Aortic smooth muscle cell (primary cell): ENCODE measurements around the gene ZNF189. TPM values are rescaled to one million over a fixed set of nuclear protein-coding genes. Genes with fewer than 3 reads are reported as not detected.

Source experiments
- total RNA-seq: library from RNA; depleted of rRNA; stranded (reverse); fragments of >200 nt; gene quantifications from 2 replicates; pipeline ENCODE4 v1.2.3, GENCODE V29; 2014

Gene ZNF189
- 16.9 and 18.2 TPM in 2 replicates for total RNA-seq

GRCh38 chr9:101398068-101398929, at the start of gene ZNF189, which contains the start of gene MRPL50:
TSS of gene ZNF189 (plus strand) at chr9:101398851. CDS start at chr9:101399157, 306 bp downstream.
TSS of gene MRPL50 (minus strand) at chr9:101398618. CDS start at chr9:101398592, 26 bp downstream.

DNA sequence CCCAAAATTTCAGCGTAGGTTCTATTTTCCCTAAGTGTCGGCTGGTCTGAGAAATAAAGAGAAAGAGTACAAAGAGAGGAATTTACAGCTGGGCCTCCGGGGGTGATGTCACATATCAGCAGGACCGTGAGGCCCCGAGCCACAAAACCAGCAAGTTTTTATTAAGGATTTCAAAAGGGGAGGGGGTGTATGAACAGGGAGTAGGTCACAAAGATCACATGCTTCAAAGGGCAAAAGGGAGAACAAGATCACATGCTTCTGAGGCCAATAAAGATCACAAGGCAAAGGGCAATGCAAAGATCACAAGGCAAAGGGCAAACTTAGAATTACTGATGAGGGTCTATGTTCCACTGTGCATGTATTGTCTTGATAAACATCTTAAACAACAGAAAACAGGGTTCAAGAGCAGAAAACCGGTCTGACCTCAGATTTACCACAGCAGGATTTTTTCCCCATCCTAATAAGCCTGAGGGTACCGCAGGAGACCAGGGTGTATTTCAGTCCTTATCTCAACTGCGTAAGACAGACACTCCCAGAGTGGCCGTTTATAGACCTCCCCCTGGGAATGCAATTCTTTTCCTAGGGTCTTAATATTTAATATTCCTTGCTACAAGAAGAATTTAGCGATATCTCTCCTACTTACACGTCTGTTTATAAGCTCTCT, 13.6 kb upstream of the ZNF189 start, which contains the start of gene BAAT:
Gene BAAT, minus strand, starts transcription at position 134 of the 664 bp plus-strand sequence. CDS start 13,602 bp downstream, outside the sequence.

DNA sequence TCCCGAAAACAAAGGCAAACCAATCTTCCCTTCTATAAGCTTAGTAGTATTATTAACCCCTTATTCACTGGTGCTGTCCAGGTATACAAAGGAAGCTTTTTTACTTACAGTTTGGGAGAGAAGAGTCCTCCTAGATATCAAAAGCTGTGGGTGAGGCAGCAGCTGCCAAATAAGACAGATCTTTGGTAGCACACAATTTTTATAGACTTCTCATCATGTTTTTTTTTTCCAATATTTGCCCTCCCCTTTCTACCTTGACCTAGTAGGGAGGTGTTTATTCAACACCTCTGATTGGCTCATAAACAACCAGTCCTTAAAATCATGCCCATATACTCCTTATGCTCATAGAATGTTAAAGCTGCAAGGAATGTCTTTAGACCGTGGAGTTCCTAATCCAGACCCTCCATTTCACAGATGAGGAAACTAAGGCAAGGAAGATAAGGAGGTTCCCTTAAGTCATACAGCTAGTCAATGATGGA, 37.0 kb downstream of the ZNF189 start, which contains the start of gene ALDOB:
Gene ALDOB, minus strand, starts transcription at position 174 of the 479 bp plus-strand sequence. CDS start 4,887 bp downstream, outside the sequence.

Other genes starting within 250 kb of the ZNF189 start
- gene BAAT, start 13.8 kb upstream of the ZNF189 start, total RNA-seq: not detected in 2 replicates
- gene MRPL50, start 233 bp upstream of the ZNF189 start, total RNA-seq: 10.3 and 11.9 TPM in 2 replicates
- gene ALDOB, start 36.9 kb downstream of the ZNF189 start, total RNA-seq: not detected in 2 replicates
- gene RNF20, start 135.0 kb downstream of the ZNF189 start, total RNA-seq: 34.7 and 36.6 TPM in 2 replicates
- gene PPP3R2, start 196.1 kb downstream of the ZNF189 start, total RNA-seq: not detected in 2 replicates